ENCODE data around the gene ZNF432.
"Not testable (repeated sequence)": the region's sequence is repeated elsewhere in the genome, so short reads cannot be mapped to it uniquely, and the experiment has no call there.

GRCh38 chr19:52051736-52052135 lies 3.1 kb upstream of the ZNF432 start:
- not testable (repeated sequence) for TF ChIP-seq CTCF (IDR thresholded peaks at IDR 0.05; ENCODE audit: low read length); EZH2 (IDR thresholded peaks at IDR 0.05; ENCODE audit: borderline replicate concordance, low read length)
